Stimulated activated CD8-positive, alpha-beta memory T cell treated with anti-CD3 and anti-CD28 coated beads, Interleukin-12 subunit alpha, Interleukin-12 subunit beta, amount 100 ng/mL, for 4 hours (primary cell): ENCODE results near the gene ELFN1.

Experiments
- DNase-seq: peaks from one replicate; pipeline ENCODE4 v3.0.0-alpha.2; 2020; ENCODE audit warnings: low read depth

Gene ELFN1

DNA sequence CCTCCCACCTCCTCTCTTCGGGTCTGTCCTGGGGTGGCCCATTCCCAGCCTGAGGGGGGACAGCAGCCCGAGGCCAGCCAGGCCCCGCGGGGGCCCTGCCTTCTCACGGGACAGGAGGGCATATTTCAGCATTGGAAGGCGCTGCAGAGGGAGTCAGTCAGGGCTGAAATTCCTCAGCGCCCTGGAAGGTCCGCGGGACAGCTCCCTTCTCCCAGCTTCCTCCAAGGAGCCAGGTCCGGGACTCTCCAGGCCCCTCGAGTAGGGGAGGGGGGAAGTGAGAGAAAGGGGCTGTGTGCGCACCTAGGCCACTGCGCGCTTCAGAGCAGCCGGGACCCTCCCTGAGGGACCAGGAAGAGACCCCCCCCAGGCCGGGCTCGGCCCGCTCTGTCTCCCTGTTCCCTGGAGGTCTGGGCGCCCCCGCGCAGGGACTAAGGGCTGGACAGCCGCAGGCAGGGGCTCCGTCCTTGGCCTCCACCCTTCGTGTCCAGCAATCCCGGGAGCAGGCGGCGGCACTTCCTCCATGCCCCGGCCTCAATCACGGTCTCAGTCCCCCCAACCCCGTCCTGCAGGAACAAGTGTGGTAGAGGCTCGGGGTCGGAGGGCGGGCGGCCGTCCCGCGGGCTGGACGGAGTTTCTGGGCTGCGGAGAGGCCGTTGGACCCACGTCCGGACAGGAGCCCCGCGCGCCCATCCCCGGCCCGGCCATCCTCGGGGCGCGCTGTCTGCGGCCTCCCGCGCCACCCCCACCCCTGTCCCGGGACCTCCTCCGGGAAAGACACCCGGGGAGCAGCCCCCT is 6.0 kb upstream of the ELFN1 start:
- DNase-seq = no peak

DNA sequence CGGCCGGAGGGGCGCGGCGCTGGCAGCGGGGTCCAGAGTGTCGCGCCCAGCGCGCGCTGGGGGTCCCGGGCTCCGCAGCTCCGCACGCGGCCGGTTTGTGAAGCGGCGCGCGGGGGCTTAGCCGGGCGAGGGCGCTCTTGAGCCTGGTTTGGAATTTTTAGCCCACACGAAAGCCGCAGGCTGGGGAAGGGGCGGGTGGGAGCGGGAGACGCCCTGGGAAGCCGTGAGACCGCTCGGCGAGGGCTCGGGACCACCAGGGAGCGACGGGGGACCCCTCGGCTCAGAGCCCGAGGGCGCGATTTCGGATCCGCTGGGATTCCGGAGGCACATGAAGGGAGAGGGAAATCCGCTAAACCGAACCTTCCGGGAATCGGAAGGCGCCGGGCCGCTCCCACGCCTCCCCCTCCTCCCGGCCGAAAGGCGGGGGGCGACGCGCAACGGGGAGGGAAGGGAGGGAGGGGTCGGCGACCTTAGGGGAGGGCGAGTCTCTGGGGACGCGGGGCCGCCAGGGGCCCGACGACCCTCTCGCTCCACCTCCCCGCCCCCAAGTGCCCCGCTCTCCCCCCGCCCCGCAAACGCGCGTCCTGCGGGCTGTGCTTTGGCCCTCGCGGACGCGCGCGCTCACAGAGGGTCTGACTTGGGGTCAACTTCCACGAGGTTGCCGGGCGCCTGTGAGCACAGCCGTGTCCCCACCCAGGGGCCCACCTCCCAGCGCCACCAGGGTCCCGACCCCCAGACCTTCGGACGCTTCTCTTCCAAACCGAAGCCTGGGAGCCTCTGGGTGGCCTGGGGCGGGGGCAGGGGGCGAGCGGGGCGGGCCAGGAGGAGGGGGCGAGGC is 5.1 kb upstream of the ELFN1 start:
- DNase-seq = no peak

GRCh38 chr7:1665549-1666316 is 4.3 kb upstream of the ELFN1 start:
- DNase-seq = no peak

- DNase-seq = no peak
These were observed 3.7 kb upstream of the ELFN1 start for GRCh38 chr7:1666317-1666822.

DNA sequence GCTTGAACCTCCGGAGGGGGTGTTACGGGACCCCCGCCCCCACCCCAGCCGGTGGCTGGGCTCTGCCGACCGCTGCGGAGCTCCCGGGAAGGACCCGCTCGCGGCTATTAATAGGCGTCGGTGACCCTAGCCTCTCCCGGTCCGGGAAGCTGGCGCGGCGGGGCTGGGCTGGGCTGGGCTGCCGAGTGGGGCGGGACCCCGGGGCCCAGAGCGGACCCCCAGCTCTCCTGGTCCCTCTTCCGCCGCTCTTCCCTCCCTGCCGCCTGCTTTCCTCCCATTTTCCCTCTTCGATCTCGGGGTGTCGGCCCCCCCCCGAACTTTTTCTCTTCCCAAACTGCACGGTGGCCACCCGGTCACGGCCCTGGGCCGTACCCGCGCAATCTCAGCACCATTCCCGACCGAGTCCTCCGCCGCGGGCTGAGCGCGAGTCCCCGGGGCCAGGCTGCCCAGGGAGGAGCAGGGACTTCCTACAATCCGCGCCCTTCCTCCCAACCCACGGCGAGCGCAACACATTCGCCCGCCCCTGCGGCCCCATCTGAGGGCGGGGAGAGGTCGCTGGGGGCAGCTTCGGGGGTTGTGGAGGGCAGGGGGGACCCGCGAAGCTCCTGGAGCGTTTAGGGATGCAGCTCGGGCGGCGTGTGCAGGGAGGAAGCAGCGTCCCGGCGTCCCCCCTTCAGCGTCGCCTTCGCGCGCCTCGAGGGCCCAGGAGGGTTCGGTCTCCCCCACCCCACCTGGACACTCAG is 3.1 kb upstream of the ELFN1 start:
- DNase-seq = no peak

GRCh38 chr7:1667566-1668395 is 2.3 kb upstream of the ELFN1 start:
- no peak for DNase-seq

- no peak for DNase-seq
These were observed 1.5 kb upstream of the ELFN1 start for GRCh38 chr7:1668396-1669063.

DNA sequence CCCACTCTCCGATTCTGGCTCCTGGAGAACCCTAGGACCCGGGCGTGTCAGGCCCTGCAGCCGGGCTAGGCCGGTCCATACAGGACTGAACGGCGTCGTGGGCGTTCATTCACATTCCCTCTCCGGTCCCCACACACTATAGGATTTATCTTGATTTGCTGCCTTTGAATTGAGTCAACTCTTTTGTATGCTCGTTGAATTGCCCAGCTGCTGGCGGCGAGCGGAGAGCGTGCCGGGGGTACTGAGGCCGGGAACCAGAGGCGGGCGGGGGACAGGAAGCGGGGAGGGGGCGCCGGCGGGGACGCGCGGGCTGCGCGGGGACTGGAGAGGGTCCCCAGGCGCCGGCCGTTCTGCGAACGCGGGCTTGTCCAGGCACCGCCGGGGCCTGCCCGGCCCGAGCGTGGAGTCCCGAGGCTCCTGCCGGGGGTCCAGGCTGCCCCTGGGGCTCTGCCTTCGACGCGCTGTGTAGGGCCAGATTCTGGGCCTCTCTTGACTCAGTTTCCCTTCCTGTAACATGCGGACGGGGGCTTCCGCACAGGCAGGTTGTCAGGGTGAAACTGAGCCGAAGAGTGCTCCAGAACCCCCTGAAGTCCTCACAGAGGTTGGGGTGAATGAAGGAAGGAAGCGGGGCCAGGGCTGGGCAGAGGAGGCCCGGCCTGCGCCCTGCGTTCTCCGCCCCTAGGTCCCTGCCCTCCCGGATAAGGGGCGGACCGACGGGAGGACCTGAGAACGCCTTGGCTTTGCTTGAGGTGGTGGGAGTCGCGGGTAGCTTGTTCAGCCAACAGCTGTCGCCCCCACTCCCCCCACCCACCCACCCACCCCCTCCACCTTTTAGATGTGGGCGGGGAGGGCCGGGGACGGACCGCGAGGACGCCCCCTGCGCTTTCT is 769 bp upstream of the ELFN1 start:
- no peak for DNase-seq

DNA sequence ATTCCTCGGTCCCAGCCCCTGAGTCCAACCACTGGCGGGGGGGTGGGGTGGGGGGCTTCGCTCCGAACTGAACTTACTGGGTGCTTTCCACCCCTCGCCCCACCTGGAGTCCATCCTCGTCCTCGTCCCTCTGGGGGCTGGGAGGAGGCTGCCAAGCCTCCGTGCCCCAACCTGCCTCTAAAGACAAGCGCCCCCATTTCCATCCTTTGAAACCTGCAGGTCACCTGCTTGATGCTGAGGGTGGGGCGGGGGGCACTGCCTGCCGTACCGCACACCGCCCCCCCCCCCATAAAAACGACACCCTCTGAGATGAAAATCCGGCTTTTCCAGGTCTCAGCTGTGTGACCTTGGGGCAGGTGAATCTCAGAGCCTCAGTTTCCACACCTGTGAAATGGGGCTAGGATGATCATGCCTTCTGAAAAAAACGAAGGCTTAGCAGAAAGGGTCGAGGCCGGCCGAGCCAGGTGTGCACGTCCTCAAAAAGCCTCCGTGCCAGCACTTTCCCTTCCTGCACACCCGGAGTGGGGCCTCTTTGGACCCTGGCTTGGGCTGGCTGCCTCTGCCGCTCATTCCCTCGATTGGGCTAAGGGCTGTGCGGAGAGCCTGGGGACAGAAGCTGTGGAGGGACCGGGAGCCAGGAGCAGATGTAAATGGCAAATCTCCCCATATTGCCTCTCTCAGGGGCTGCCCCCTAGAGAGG is 967 bp downstream of the ELFN1 start:
- DNase-seq = no peak

DNA sequence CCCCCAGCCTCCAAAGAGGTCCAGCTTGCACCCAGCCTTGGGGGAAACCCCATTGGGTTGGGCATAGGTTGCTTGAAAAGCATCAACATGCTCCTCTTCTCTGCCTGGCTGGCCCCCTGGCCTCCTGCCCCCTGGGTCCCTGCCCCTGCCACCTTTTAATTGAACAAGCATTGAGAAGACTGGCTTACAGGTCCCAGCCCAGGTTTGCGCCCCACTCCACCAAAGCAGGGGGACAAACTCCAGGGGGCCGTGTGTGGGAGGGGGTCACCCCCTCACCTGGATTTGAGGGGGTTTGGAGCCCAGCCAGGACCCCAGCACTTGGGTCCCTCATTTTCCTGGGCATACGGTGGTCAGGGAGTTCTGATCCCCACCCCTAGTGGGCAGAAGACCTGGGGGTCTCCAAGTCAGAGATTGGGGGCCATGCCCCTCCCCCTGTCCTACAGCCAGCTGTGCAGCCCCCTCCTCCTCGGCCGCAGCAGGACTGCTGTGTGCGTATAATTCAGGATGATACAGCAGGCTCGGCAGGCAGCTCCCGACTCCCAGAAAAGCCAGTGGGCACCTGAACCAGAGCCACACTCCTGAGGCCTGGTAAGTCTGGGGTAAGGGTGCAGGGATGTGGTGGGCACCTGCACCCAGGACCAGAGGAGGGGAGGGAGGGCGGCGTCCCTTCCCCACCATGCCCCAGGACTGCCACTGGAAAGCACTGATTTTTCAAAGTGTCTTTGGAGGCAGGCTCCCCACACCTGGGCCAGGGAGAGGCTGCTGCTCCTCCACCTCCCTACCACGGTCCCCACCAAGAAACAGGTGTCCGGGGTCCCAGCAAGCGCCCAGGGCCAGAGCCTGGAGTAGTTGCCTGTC is 1.7 kb downstream of the ELFN1 start:
- no peak for DNase-seq

DNA sequence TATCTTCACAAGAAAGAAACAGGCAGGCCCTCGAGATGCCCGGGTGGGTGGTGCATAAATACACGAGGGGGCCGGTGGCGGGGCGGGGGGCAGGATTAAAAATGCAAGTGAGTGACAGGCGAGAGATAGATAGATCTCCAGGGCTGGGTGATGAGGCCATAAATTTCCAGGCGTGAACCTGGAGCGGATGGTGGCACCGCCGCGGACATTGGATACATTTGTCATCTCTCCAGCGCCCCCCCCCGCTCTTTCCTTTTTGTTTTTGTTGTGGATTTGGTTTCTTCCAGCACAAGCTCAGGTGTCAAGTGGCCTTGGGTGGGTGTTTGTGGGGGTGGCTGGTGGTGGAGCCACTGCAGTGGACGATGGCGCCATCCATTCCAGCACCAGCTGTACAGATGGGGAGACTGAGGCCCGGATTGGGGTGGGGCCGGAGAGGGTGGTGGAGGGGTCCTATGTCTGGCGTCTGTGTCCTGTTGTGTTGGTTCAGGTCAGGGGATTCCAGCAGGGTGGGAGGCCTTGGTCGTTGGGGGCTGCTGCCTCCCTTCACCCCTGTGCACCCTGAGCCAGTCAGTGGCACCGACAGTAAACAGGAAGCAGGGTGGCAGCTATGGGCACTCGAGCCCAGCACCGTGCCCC is 2.9 kb downstream of the ELFN1 start:
- DNase-seq = no peak

DNA sequence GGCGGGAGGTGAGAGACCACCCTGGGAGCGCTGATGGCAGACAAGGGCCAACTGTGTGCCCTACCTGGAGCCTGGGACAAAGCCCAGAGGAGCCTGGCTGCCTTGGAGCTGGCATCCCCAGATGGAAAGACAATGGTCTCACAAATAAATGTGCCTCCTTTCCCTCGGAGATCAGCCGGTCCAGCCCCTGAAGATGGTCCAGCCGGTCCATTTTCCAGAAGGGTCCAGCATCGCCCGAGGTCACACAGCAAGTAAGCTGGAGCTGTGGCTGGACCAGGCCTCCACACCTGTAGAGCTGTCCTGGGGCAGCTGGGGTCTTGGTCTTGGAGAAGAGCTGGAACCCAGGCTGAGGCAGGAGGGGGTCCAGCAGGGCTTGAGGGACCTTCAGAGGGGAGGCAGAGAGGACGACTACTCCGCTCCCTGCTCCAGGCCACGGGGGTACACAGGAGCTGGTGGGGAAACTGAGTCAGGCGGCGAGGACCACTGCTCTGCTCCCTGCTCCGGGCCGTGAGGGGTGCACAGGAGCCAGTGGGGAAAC is 3.6 kb downstream of the ELFN1 start:
- no peak for DNase-seq

DNA sequence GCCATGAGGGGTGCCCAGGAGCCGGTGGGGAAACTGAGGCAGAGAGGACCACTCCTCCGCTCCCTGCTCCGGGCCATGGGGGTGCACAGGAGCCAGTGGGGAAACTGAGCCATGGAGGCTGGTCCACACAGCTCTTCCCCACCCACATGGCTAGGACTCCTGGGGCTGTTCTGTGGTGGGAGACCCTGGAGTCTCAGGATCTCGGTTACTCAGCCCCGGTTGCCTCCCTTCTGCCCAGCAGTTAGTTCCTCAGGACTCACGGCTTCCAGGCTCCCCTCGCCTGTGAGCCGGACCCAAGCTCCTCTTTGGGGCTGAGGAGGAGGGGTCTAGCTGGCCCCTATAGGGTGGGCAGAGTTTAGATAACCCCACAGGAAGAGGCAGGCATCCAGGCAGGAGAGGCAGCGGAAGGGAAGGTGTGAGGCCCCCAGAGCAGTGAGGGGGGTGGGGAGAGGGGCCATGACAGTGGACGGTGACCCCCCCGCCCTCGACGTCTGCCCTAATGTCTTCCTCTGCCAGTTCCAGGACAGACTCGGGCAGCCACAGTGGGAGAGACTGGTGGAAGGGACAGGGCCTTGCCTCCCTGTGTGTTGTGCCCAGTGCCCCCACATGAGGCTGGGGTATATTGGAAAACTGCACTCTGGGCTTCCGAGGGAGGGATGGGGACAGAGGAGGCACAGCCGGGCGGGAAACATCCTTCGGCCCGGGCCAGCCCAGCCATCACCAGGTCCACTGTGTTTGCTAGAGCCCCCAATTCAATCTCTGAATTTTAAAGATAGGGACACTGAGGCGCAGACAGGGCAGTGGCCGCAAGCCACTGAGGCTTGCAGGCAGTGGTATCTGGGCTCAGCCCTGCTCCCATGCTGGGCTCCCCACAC is 4.3 kb downstream of the ELFN1 start:
- DNase-seq = no peak

- DNase-seq = no peak
These were observed 5.1 kb downstream of the ELFN1 start for GRCh38 chr7:1675036-1675671.
